Ovary (tissue), 3 donors: ENCODE data around the gene ANKRD52.

Experiments
- EP300 ChIP-seq: sonication (generic); formaldehyde crosslinking; IDR thresholded peaks from one replicate; pipeline ENCODE4 v1.6.1; 2017; ENCODE audit warnings: antibody characterized with exemption
- POLR2A ChIP-seq: fragments of 450-650 bp; IDR thresholded peaks from one replicate; pipeline ENCODE4 v1.6.1; 2017; ENCODE audit warnings: antibody characterized with exemption, mild to moderate bottlenecking, moderate library complexity
- TF ChIP-seq, protein P1 (sequence below), 3 donors: fragments of 450-650 bp in 2 of 3; fragments of 200-600 bp in 1 of 3; IDR thresholded peaks; one replicate each; pipeline versions ENCODE4 v1.5.1 to v1.8.0; 2016 to 2022; ENCODE audit warnings: antibody characterized with exemption in 3 of 3, mild to moderate bottlenecking in 1 of 3
- donor health status: DM: no; HTN: no; CAD: no.

GRCh38 chr12:56192582-56192981 lies 65.6 kb downstream of the ANKRD52 start:
- TF ChIP-seq, protein P1, sequence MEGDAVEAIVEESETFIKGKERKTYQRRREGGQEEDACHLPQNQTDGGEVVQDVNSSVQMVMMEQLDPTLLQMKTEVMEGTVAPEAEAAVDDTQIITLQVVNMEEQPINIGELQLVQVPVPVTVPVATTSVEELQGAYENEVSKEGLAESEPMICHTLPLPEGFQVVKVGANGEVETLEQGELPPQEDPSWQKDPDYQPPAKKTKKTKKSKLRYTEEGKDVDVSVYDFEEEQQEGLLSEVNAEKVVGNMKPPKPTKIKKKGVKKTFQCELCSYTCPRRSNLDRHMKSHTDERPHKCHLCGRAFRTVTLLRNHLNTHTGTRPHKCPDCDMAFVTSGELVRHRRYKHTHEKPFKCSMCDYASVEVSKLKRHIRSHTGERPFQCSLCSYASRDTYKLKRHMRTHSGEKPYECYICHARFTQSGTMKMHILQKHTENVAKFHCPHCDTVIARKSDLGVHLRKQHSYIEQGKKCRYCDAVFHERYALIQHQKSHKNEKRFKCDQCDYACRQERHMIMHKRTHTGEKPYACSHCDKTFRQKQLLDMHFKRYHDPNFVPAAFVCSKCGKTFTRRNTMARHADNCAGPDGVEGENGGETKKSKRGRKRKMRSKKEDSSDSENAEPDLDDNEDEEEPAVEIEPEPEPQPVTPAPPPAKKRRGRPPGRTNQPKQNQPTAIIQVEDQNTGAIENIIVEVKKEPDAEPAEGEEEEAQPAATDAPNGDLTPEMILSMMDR (IDR thresholded peaks at IDR 0.05), result no peak
- TF ChIP-seq POLR2A, result no peak
- TF ChIP-seq EP300, result no peak
